ENCODE measurements around the gene LRP1-AS.

Gene LRP1-AS

GRCh38 chr12:57116580-57117281, 30.7 kb downstream of the LRP1-AS start:
- no peak for DNase-seq

- DNase-seq = no peak
Observed at GRCh38 chr12:57112492-57113294, 34.7 kb downstream of the LRP1-AS start.

- DNase-seq = peak; percentile 69
Observed at GRCh38 chr12:57111031-57111734, 36.2 kb downstream of the LRP1-AS start, which contains the start of gene STAT6. Gene STAT6 (minus strand): TSS chr12:57111362. CDS start chr12:57108278, 3,084 bp downstream.

- no peak for DNase-seq
Observed at GRCh38 chr12:57110104-57111030, 37.1 kb downstream of the LRP1-AS start.

- DNase-seq = no peak
Observed at GRCh38 chr12:57109207-57110103, 38.0 kb downstream of the LRP1-AS start.

GRCh38 chr12:57107456-57108155, 39.8 kb downstream of the LRP1-AS start:
- DNase-seq = no peak

GRCh38 chr12:57106021-57106708, 41.3 kb downstream of the LRP1-AS start:
- DNase-seq = no peak

GRCh38 chr12:57105011-57105753, 42.2 kb downstream of the LRP1-AS start:
- no peak for DNase-seq

- no peak for DNase-seq
Observed at GRCh38 chr12:57104292-57104910, 43.0 kb downstream of the LRP1-AS start.

- no peak for DNase-seq
Observed at GRCh38 chr12:57103856-57104255, 43.6 kb downstream of the LRP1-AS start.

GRCh38 chr12:57101892-57102695, 45.3 kb downstream of the LRP1-AS start:
- no peak for DNase-seq

- no peak for DNase-seq
Observed at GRCh38 chr12:57099766-57100165, 47.7 kb downstream of the LRP1-AS start.

GRCh38 chr12:57099047-57099714, 48.2 kb downstream of the LRP1-AS start:
- no peak for DNase-seq

GRCh38 chr12:57098546-57098945, 48.9 kb downstream of the LRP1-AS start:
- no peak for DNase-seq

- DNase-seq = no peak
Observed at GRCh38 chr12:57097554-57097835, 49.9 kb downstream of the LRP1-AS start.

GRCh38 chr12:57096748-57097553, 50.5 kb downstream of the LRP1-AS start:
- no peak for DNase-seq

GRCh38 chr12:57096099-57096572, 51.3 kb downstream of the LRP1-AS start:
- no peak for DNase-seq
